Activated CD8-positive, alpha-beta memory T cell treated with anti-CD3 and anti-CD28 coated beads, Interleukin-2, amount 10 ng/mL, durations not matched to agents 7 days and 5 days (primary cell): ENCODE results near the gene WNT5B. TPM values are rescaled to one million over a fixed set of nuclear protein-coding genes. Genes with fewer than 3 reads are reported as not detected.

ENCODE experiments used
- ATAC-seq: fragments of 150-1000 bp; cut with Tn5 transposase; one replicate; pipeline ENCODE4 v1.10.0; 2021; ENCODE audit warnings: moderate library complexity
- CTCF ChIA-PET: fragments of 350-600 bp; sonication (Branson Sonifier 250); formaldehyde crosslinking; loops from one replicate; lab custom pipeline; 2021; ENCODE audit warnings: antibody characterized with exemption; lab: Charles Lee
- DNase-seq: peaks from one replicate; pipeline ENCODE4 v3.0.0-alpha.2; 2020
- H3K27ac Mint-ChIP-seq: one replicate; pipeline ENCODE4 v1.8.0; 2021; ENCODE audit warnings: mild to moderate bottlenecking, mixed read lengths
- H3K27me3 Mint-ChIP-seq: one replicate; pipeline ENCODE4 v1.8.0; 2021; ENCODE audit warnings: mixed read lengths
- H3K36me3 Mint-ChIP-seq: one replicate; pipeline ENCODE4 v1.8.0; 2021; ENCODE audit warnings: mild to moderate bottlenecking, mixed read lengths
- H3K4me1 Mint-ChIP-seq: one replicate; pipeline ENCODE4 v1.8.0; 2021; ENCODE audit warnings: mixed read lengths
- H3K4me3 Mint-ChIP-seq: one replicate; pipeline ENCODE4 v1.8.0; 2021; ENCODE audit warnings: mild to moderate bottlenecking, moderate library complexity, mixed read lengths
- H3K9me3 Mint-ChIP-seq: one replicate; pipeline ENCODE4 v1.8.0; 2022; ENCODE audit warnings: low read depth, mixed read lengths
- total RNA-seq, 2 experiments: library from RNA; stranded (reverse); gene quantifications; one replicate each; pipeline ENCODE4 v1.2.3, GENCODE V29; 2021

Gene WNT5B
- total RNA-seq, 2 experiments from 2014 or later = 0.70 to 5.8 TPM

DNA sequence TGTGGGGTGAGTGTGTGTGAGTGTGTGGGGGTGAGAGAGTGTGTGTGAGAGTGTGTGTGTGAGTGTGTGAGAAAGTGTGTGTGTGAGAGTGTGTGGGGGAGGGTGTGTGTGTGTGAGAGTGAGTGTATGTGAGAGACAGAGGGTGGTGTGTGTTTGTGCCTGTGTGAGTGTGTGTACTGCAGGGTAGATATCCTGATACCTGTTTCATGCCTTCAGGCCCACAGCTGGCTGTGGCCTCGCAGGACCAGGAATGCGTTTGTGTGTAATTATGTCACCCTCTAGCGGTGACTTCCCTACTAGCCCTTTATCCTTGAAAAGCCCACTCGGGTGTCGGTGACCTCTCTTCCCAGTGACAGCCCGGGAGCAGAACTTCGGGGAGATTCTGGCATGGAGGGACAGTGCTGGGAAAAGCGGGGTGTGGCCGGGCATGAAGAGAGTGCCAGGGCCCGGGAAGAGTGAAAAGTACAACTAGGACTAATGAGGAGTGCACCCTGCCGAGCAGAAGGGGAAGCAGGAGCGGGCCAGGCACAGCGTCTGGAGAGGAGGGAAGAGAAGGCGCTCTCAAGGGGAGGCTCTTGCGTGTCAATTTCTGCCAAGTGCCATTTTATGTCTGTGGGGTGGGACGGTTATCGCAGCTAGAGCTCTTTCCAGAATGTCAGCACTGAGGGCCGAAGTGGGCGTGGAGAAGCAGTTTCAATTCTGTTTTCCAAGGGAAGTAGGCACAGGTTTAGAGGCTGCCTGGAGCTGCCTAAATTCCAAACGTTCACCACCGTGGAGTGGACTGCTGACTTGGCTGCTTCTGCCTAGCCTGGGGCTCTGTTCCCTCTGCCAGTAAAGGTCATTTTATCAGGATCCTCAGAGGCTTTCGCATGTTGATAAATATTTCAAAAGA, 23.7 kb upstream of the WNT5B start:
- Mint-ChIP-seq H3K9me3 (no peaks in the 10 kb centered on the region), H3K4me1 (peaks cover 39% of the 10 kb centered on the region), H3K27ac (no peak overlapping the region), H3K4me3 (peak overlapping the region; percentile 65), H3K27me3 (peaks cover 4% of the 10 kb centered on the region), H3K36me3 (peaks cover 2% of the 10 kb centered on the region)
- peak; percentile 72 for DNase-seq
- ATAC-seq = peak; percentile 60
- CTCF ChIA-PET = interaction anchor here (0.8 to 2.5 kb wide), 12 partner anchors 9 to 491 kb away, joined by 3 to 30 read pairs (median 4); partner anchors contain the start of gene FBXL14

GRCh38 chr12:1606021-1606622, 22.9 kb upstream of the WNT5B start:
- Mint-ChIP-seq H3K36me3 (peaks cover 2% of the 10 kb centered on the region), H3K9me3 (no peaks in the 10 kb centered on the region), H3K27ac (no peak overlapping the region), H3K4me3 (no peak overlapping the region), H3K27me3 (peaks cover 4% of the 10 kb centered on the region), H3K4me1 (peaks cover 36% of the 10 kb centered on the region)
- DNase-seq (peak; percentile 47), ATAC-seq (no peak)
- CTCF ChIA-PET = interaction anchor here (1.4 to 2.5 kb wide), 8 partner anchors 9 to 492 kb away, joined by 3 to 30 read pairs (median 9); no protein-coding TSS in a partner anchor

DNA sequence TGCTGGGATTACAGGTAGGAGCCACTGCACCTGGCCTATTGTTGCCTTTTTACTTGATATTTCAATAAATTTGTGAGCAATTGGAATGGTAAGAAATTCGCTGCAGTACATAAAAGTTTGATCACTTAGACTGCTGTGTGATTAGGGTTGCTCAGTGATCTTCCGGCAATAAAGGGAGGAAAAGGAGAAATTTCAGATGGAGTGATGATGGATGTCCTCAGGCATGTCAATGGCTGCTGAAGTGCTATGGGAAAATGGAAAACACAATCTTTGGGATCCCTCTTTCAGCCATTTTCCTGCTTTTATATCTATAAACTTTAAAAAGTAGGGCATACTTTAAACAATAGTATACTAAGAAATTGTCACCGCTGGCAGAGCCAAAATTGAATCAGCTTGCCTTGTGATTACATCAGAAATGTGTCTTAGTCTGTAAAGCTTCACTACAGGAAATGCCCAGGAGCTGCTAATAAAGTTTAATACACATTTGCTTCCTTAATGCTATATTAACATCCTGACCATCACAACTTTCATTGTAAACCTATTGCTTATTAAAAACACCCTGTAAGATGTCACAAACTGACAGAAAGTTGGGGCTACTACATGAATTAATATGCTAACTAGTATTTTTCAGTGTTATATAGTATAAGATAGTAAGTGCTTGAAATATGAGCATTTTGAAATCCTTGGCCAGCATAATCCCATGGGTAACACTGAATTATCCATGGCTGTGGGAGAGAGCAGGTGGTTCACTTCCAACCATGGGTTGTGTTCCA, 20.9 kb upstream of the WNT5B start:
- peaks cover 21% of the 10 kb centered on the region for H3K4me1 Mint-ChIP-seq
- CTCF ChIA-PET = interaction anchor here (0.9 to 2.0 kb wide), 3 partner anchors 26 to 525 kb away, joined by 3 to 5 read pairs (median 5); no protein-coding TSS in a partner anchor
- ATAC-seq (no peak), DNase-seq (no peak)
- H3K9me3 Mint-ChIP-seq = no peaks in the 10 kb centered on the region
- H3K27ac Mint-ChIP-seq = no peak overlapping the region
- peaks cover 21% of the 10 kb centered on the region for H3K27me3 Mint-ChIP-seq
- no peaks in the 10 kb centered on the region for H3K36me3 Mint-ChIP-seq
- H3K4me3 Mint-ChIP-seq = no peak overlapping the region

- no peak for ATAC-seq
- DNase-seq = no peak
- Mint-ChIP-seq H3K4me3 (no peak overlapping the region), H3K27ac (no peak overlapping the region), H3K36me3 (no peaks in the 10 kb centered on the region), H3K27me3 (peaks cover 27% of the 10 kb centered on the region), H3K9me3 (no peaks in the 10 kb centered on the region), H3K4me1 (peaks cover 21% of the 10 kb centered on the region)
- CTCF ChIA-PET = interaction anchor here (0.9 to 2.0 kb wide), 3 partner anchors 26 to 525 kb away, joined by 3 to 5 read pairs (median 5); no protein-coding TSS in a partner anchor
These were observed 20.3 kb upstream of the WNT5B start for GRCh38 chr12:1608713-1609119.

GRCh38 chr12:1610072-1610643, 18.9 kb upstream of the WNT5B start:
- H3K4me3 Mint-ChIP-seq = no peak overlapping the region
- ATAC-seq (no peak), DNase-seq (no peak)
- peaks cover 14% of the 10 kb centered on the region for H3K4me1 Mint-ChIP-seq
- no peak overlapping the region for H3K27ac Mint-ChIP-seq
- CTCF ChIA-PET = no interaction called here
- peaks cover 33% of the 10 kb centered on the region for H3K27me3 Mint-ChIP-seq
- no peaks in the 10 kb centered on the region for H3K9me3 Mint-ChIP-seq
- H3K36me3 Mint-ChIP-seq = no peaks in the 10 kb centered on the region

- no peaks in the 10 kb centered on the region for H3K36me3 Mint-ChIP-seq
- H3K9me3 Mint-ChIP-seq = no peaks in the 10 kb centered on the region
These were observed 17.0 kb upstream of the WNT5B start for GRCh38 chr12:1611803-1612572.

DNA sequence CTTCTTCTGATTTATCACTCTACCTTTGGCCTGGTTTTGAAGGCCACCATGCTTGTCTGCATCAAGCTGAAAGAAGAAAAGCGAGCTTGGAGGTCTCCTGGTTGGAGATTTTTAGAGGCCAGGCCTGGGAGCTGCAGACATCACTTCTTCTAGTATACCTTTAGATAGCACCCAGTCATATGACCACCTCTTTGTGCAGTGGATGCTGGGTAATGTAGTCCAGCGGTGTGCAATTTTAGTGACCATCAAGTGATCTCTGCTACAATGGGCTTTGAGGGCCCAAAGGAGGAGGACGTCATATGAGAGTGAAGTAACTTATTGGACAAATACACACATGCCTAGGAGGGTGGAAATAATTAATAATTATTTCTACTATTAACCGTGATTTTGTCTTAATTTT, 15.2 kb upstream of the WNT5B start:
- CTCF ChIA-PET = no interaction called here
- Mint-ChIP-seq H3K27ac (no peak overlapping the region), H3K9me3 (no peaks in the 10 kb centered on the region), H3K4me1 (peaks cover 23% of the 10 kb centered on the region), H3K4me3 (no peak overlapping the region), H3K36me3 (no peaks in the 10 kb centered on the region), H3K27me3 (peaks cover 39% of the 10 kb centered on the region)
- no peak for DNase-seq
- ATAC-seq = no peak

More at GRCh38 chr12:1611803-1612572, 17.0 kb upstream of the WNT5B start:
- Mint-ChIP-seq H3K27me3 (peaks cover 33% of the 10 kb centered on the region), H3K27ac (no peak overlapping the region), H3K4me3 (no peak overlapping the region), H3K4me1 (peaks cover 15% of the 10 kb centered on the region)
- ATAC-seq (no peak), DNase-seq (no peak)
- CTCF ChIA-PET = interaction anchor here (1.1 kb wide), 2 partner anchors 22 to 494 kb away, joined by 3 to 6 read pairs; no protein-coding TSS in a partner anchor

- CTCF ChIA-PET = interaction anchor here (1.2 to 1.4 kb wide), 3 partner anchors 18 to 496 kb away, joined by 3 to 6 read pairs (median 3); no protein-coding TSS in a partner anchor
- Mint-ChIP-seq H3K4me1 (peaks cover 28% of the 10 kb centered on the region), H3K36me3 (no peaks in the 10 kb centered on the region), H3K27me3 (peaks cover 39% of the 10 kb centered on the region), H3K4me3 (no peak overlapping the region), H3K9me3 (no peaks in the 10 kb centered on the region), H3K27ac (no peak overlapping the region)
- no peak for ATAC-seq
- no peak for DNase-seq
These were observed 14.7 kb upstream of the WNT5B start for GRCh38 chr12:1614360-1614759.

DNA sequence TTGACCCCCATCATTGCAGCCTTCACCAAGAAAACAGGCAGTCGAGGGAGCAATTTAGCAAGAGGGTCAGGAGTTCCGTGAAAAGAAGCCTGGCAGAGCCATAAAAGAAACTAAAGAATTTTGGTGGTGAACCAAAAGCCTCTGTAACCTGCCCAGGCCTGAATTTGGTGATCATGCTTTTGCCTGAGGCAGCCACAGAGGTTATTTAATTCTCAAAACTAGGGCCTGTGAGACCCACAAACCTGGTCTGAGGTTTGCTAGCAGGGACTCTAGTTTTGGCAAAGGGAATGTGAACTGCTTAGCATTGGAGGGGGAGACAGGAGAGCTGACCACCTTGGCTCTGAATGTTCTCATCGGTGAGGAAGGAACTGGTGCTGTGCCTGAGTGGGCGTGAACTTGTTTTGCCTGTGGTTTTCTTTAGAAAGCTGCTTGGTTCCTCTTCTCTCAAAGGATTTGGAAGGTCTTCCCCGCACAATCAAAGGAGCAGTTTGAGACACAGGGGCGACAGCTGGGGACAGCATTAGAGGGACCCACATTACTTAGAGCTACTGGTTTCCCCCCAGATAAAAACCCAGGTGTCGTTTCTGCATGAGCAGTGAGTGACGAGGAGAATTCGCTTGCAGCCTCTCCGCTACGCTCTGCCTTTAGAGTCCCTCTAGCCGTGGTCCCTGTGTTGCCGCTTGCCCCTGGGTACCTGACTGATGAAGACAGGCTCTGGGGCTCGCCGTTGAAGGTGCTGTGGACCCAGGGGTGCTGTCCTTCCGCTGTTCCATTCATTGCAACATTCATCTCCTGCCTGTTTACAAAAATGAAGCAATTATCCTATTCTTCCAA, 12.6 kb upstream of the WNT5B start:
- no peak for DNase-seq
- Mint-ChIP-seq H3K27me3 (peaks cover 36% of the 10 kb centered on the region), H3K36me3 (no peaks in the 10 kb centered on the region), H3K27ac (no peak overlapping the region), H3K4me1 (peaks cover 37% of the 10 kb centered on the region), H3K4me3 (no peak overlapping the region), H3K9me3 (no peaks in the 10 kb centered on the region)
- CTCF ChIA-PET = no interaction called here
- peak; percentile 31 for ATAC-seq

GRCh38 chr12:1618489-1618888, 10.5 kb upstream of the WNT5B start:
- H3K9me3 Mint-ChIP-seq = no peaks in the 10 kb centered on the region
- peaks cover 37% of the 10 kb centered on the region for H3K4me1 Mint-ChIP-seq
- DNase-seq (no peak), ATAC-seq (no peak)
- H3K27me3 Mint-ChIP-seq = peaks cover 19% of the 10 kb centered on the region
- no peaks in the 10 kb centered on the region for H3K36me3 Mint-ChIP-seq
- no peak overlapping the region for H3K4me3 Mint-ChIP-seq
- no peak overlapping the region for H3K27ac Mint-ChIP-seq
- CTCF ChIA-PET = no interaction called here

- no peak overlapping the region for H3K4me3 Mint-ChIP-seq
These were observed 9.9 kb upstream of the WNT5B start for GRCh38 chr12:1619159-1619558.

More at GRCh38 chr12:1619159-1619558, 9.9 kb upstream of the WNT5B start:
- Mint-ChIP-seq H3K4me1 (peaks cover 37% of the 10 kb centered on the region), H3K36me3 (no peaks in the 10 kb centered on the region), H3K9me3 (no peaks in the 10 kb centered on the region), H3K27ac (no peak overlapping the region), H3K27me3 (peaks cover 19% of the 10 kb centered on the region)
- ATAC-seq (no peak), DNase-seq (no peak)
- CTCF ChIA-PET = interaction anchor here (0.5 to 1.0 kb wide), 2 partner anchors 15 to 36 kb away, joined by 3 read pairs; no protein-coding TSS in a partner anchor
